ENCODE measurements around the gene BRCA2. TPM values are rescaled to one million over a fixed set of nuclear protein-coding genes. Genes with fewer than 3 reads are reported as not detected.

Gene BRCA2
- total RNA-seq, 1 experiment from 2014 or later = 21.6 TPM

- TF ChIP-seq ZBTB43 (CRISPR knock-in tag; IDR thresholded peaks at IDR 0.05) = no peak
- TF ChIP-seq, protein P1, sequence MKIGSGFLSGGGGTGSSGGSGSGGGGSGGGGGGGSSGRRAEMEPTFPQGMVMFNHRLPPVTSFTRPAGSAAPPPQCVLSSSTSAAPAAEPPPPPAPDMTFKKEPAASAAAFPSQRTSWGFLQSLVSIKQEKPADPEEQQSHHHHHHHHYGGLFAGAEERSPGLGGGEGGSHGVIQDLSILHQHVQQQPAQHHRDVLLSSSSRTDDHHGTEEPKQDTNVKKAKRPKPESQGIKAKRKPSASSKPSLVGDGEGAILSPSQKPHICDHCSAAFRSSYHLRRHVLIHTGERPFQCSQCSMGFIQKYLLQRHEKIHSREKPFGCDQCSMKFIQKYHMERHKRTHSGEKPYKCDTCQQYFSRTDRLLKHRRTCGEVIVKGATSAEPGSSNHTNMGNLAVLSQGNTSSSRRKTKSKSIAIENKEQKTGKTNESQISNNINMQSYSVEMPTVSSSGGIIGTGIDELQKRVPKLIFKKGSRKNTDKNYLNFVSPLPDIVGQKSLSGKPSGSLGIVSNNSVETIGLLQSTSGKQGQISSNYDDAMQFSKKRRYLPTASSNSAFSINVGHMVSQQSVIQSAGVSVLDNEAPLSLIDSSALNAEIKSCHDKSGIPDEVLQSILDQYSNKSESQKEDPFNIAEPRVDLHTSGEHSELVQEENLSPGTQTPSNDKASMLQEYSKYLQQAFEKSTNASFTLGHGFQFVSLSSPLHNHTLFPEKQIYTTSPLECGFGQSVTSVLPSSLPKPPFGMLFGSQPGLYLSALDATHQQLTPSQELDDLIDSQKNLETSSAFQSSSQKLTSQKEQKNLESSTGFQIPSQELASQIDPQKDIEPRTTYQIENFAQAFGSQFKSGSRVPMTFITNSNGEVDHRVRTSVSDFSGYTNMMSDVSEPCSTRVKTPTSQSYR (CRISPR knock-in tag; IDR thresholded peaks at IDR 0.05) = no peak
Observed at GRCh38 chr13:32320528-32320927, 5.2 kb downstream of the BRCA2 start (continued).

DNA sequence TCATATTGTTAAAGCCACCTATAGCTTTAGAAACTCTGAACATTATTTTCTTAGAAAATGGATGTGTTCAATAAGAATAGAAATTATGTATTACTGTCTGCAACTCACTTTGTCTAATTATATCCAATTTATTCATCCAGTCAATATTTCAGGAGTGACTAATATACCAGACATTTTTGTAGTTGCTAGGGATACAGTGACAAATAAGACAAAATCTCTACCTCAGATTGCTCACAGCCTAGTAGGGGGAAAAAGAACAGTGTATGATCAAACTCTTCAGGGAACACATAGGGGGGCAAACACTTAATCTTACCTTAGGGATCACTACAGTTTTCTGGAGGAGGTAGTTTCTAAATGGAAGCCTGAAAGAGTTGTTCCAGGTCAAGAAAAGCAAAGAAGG lies 8.6 kb downstream of the BRCA2 start:
- H3K27ac Mint-ChIP-seq = no peak overlapping the region
- POLR2A ChIA-PET = interaction anchor here (0.7 kb wide), 1 partner anchor 11 kb away, joined by 3 read pairs; no protein-coding TSS in a partner anchor
- no peak overlapping the region for H3K4me3 Mint-ChIP-seq
- peaks cover 48% of the 10 kb centered on the region for H3K36me3 Mint-ChIP-seq
- H3K9me3 Mint-ChIP-seq = no peaks in the 10 kb centered on the region
- H3K4me1 Mint-ChIP-seq = no peaks in the 10 kb centered on the region
- no peak for DNase-seq (ENCODE audit: low spot score)
- ATAC-seq = no peak
- no peaks in the 10 kb centered on the region for H3K27me3 Mint-ChIP-seq (ENCODE audit: low read depth)
- TF ChIP-seq, protein P2, sequence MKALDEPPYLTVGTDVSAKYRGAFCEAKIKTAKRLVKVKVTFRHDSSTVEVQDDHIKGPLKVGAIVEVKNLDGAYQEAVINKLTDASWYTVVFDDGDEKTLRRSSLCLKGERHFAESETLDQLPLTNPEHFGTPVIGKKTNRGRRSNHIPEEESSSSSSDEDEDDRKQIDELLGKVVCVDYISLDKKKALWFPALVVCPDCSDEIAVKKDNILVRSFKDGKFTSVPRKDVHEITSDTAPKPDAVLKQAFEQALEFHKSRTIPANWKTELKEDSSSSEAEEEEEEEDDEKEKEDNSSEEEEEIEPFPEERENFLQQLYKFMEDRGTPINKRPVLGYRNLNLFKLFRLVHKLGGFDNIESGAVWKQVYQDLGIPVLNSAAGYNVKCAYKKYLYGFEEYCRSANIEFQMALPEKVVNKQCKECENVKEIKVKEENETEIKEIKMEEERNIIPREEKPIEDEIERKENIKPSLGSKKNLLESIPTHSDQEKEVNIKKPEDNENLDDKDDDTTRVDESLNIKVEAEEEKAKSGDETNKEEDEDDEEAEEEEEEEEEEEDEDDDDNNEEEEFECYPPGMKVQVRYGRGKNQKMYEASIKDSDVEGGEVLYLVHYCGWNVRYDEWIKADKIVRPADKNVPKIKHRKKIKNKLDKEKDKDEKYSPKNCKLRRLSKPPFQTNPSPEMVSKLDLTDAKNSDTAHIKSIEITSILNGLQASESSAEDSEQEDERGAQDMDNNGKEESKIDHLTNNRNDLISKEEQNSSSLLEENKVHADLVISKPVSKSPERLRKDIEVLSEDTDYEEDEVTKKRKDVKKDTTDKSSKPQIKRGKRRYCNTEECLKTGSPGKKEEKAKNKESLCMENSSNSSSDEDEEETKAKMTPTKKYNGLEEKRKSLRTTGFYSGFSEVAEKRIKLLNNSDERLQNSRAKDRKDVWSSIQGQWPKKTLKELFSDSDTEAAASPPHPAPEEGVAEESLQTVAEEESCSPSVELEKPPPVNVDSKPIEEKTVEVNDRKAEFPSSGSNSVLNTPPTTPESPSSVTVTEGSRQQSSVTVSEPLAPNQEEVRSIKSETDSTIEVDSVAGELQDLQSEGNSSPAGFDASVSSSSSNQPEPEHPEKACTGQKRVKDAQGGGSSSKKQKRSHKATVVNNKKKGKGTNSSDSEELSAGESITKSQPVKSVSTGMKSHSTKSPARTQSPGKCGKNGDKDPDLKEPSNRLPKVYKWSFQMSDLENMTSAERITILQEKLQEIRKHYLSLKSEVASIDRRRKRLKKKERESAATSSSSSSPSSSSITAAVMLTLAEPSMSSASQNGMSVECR (CRISPR knock-in tag; IDR thresholded peaks at IDR 0.05; ENCODE audit: borderline replicate concordance) = no peak
- CTCF ChIA-PET = no interaction called here

GRCh38 chr13:32330441-32330840 lies 15.1 kb downstream of the BRCA2 start:
- H3K36me3 Mint-ChIP-seq = peaks cover 58% of the 10 kb centered on the region
- H3K27me3 Mint-ChIP-seq (ENCODE audit: low read depth) = no peaks in the 10 kb centered on the region
- no peaks in the 10 kb centered on the region for H3K4me1 Mint-ChIP-seq
- ChIA-PET POLR2A (no interaction called here), CTCF (no interaction called here)
- H3K4me3 Mint-ChIP-seq = no peak overlapping the region
- H3K27ac Mint-ChIP-seq = no peak overlapping the region
- ATAC-seq (no peak), DNase-seq (ENCODE audit: low spot score) (no peak)
- H3K9me3 Mint-ChIP-seq = peaks cover 5% of the 10 kb centered on the region; the same call in 1 of the 2 replicates
- TF ChIP-seq CREB1 (CRISPR knock-in tag; IDR thresholded peaks at IDR 0.05) = no peak
- TF ChIP-seq SP1 (CRISPR knock-in tag; conservative IDR thresholded peaks at IDR 0.05) = no peak
- TF ChIP-seq, protein P3, sequence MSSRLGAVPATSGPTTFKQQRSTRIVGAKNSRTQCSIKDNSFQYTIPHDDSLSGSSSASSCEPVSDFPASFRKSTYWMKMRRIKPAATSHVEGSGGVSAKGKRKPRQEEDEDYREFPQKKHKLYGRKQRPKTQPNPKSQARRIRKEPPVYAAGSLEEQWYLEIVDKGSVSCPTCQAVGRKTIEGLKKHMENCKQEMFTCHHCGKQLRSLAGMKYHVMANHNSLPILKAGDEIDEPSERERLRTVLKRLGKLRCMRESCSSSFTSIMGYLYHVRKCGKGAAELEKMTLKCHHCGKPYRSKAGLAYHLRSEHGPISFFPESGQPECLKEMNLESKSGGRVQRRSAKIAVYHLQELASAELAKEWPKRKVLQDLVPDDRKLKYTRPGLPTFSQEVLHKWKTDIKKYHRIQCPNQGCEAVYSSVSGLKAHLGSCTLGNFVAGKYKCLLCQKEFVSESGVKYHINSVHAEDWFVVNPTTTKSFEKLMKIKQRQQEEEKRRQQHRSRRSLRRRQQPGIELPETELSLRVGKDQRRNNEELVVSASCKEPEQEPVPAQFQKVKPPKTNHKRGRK (CRISPR knock-in tag; IDR thresholded peaks at IDR 0.05; ENCODE audit: borderline replicate concordance) = no peak
- TF ChIP-seq GTF2I (CRISPR knock-in tag; conservative IDR thresholded peaks at IDR 0.05) = no peak
- TF ChIP-seq, protein P1 (CRISPR knock-in tag; IDR thresholded peaks at IDR 0.05) = no peak
- TF ChIP-seq, protein P4, sequence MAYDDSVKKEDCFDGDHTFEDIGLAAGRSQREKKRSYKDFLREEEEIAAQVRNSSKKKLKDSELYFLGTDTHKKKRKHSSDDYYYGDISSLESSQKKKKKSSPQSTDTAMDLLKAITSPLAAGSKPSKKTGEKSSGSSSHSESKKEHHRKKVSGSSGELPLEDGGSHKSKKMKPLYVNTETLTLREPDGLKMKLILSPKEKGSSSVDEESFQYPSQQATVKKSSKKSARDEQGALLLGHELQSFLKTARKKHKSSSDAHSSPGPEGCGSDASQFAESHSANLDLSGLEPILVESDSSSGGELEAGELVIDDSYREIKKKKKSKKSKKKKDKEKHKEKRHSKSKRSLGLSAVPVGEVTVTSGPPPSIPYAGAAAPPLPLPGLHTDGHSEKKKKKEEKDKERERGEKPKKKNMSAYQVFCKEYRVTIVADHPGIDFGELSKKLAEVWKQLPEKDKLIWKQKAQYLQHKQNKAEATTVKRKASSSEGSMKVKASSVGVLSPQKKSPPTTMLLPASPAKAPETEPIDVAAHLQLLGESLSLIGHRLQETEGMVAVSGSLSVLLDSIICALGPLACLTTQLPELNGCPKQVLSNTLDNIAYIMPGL (CRISPR knock-in tag; IDR thresholded peaks at IDR 0.05) = no peak
- no peak for TF ChIP-seq ZNF121 (CRISPR knock-in tag; IDR thresholded peaks at IDR 0.05)
- TF ChIP-seq CREM (CRISPR knock-in tag; IDR thresholded peaks at IDR 0.05) = no peak
- TF ChIP-seq SMAD3 (CRISPR knock-in tag; IDR thresholded peaks at IDR 0.05; ENCODE audit: borderline replicate concordance) = no peak
- no peak for TF ChIP-seq E2F1 (CRISPR knock-in tag; IDR thresholded peaks at IDR 0.05)
- TF ChIP-seq, protein P5, sequence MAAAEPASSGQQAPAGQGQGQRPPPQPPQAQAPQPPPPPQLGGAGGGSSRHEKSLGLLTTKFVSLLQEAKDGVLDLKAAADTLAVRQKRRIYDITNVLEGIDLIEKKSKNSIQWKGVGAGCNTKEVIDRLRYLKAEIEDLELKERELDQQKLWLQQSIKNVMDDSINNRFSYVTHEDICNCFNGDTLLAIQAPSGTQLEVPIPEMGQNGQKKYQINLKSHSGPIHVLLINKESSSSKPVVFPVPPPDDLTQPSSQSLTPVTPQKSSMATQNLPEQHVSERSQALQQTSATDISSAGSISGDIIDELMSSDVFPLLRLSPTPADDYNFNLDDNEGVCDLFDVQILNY (CRISPR knock-in tag; IDR thresholded peaks at IDR 0.05) = no peak
- TF ChIP-seq IRF2 (CRISPR knock-in tag; IDR thresholded peaks at IDR 0.05; ENCODE audit: borderline replicate concordance, low read depth) = no peak
- TF ChIP-seq HMGA2 (CRISPR knock-in tag; IDR thresholded peaks at IDR 0.05) = no peak
- TF ChIP-seq TEAD4 (CRISPR knock-in tag; IDR thresholded peaks at IDR 0.05) = no peak

All from WTC11 (cell line).